Hepatic stellate cell (primary cell): ENCODE data around the gene SCG3.

Source experiments
- DNase-seq: peaks from one replicate; pipeline ENCODE4 v3.0.0; 2011; ENCODE audit warnings: low spot score

The SCG3 gene

GRCh38 chr15:51727141-51727897, 46.0 kb downstream of the SCG3 start:
- DNase-seq: peak; percentile 38

GRCh38 chr15:51731549-51732267, 50.4 kb downstream of the SCG3 start:
- peak; percentile 69 for DNase-seq

DNA sequence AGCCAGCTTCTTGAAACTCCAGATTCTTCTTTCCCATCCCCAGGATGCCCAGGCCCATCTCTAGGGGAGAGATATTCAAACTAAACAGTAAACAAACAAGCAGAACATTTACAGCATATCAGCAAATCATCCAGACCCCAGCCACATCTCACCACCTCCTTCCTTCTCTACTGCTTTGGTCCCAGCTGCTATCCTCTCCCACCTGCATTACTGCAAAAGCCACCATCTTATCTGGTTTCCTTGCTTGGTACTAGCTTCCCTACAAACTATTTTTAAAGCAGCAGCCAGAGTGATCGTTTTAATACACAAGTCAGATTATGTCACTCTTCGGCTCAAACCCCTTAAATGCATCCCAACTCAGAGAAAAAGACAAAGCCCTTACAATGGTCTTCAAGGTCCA, 51.3 kb downstream of the SCG3 start:
- no peak for DNase-seq

- DNase-seq: no peak
Measured at GRCh38 chr15:51735228-51736010, 54.1 kb downstream of the SCG3 start.

DNA sequence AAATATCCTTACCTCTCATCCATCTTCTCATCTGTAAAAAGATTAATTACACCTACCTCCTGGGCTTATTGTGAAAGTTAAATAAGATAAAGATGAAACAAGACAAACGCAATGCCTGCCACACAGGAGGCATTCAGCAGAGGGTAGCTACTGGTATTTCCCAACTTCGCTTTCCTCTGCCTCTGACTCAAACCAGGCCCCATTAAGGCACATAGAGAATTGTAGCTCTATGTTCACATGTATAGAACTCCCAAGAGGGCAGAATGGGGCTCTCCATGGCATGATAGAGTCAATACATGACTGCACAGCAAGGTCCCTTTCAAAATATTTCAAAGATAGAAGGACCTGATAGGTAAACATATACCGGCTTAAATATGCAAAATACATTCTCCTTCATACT, 54.8 kb downstream of the SCG3 start:
- no peak for DNase-seq

- DNase-seq: peak; percentile 31
Measured at GRCh38 chr15:51736751-51737521, 55.6 kb downstream of the SCG3 start.

GRCh38 chr15:51737522-51738305, 56.4 kb downstream of the SCG3 start, which contains the start of gene LYSMD2:
LYSMD2 (minus strand) TSS chr15:51737655; CDS start chr15:51737622, 33 bp downstream.
- DNase-seq: peak; percentile 47

DNA sequence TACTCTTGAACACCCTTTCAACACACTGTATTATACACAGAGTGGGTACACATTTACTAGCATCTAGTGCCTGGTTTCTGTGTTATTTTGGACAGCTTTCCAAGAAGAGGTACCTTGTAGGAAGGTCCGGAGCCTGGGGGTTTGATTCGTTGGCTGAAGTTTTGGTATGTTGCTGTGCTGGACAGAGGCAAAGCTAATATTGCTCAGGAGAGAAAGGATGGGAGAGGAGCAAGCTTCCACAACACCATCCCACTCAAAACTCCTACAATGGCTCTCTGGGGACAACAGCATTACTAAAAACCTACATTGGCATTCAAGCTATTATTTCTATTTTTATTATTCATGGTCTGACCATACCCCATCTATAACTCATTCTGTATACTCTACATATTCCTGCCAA, 57.2 kb downstream of the SCG3 start:
- no peak for DNase-seq

GRCh38 chr15:51739061-51739712, 57.9 kb downstream of the SCG3 start:
- no peak for DNase-seq

- no peak for DNase-seq
Measured at GRCh38 chr15:51749307-51749706, 68.0 kb downstream of the SCG3 start.

DNA sequence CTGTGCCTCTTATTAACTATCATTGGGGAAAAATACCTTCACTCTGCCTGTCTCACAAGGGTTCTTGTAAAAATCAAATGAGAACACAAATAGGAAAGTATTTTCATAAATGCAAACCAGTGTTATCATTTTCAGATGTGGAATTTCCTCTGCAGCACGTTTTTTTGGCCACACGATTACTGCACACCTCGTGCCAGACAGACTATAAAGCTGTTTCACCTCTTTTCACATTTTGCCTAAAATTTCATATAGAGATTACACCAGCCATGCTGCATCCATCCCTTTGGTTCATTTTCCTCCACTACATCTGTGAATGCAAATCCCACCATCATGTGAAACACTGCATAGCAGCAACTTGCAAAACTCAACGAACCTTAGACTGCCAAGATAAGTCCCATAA, 68.9 kb downstream of the SCG3 start:
- DNase-seq: no peak

DNA sequence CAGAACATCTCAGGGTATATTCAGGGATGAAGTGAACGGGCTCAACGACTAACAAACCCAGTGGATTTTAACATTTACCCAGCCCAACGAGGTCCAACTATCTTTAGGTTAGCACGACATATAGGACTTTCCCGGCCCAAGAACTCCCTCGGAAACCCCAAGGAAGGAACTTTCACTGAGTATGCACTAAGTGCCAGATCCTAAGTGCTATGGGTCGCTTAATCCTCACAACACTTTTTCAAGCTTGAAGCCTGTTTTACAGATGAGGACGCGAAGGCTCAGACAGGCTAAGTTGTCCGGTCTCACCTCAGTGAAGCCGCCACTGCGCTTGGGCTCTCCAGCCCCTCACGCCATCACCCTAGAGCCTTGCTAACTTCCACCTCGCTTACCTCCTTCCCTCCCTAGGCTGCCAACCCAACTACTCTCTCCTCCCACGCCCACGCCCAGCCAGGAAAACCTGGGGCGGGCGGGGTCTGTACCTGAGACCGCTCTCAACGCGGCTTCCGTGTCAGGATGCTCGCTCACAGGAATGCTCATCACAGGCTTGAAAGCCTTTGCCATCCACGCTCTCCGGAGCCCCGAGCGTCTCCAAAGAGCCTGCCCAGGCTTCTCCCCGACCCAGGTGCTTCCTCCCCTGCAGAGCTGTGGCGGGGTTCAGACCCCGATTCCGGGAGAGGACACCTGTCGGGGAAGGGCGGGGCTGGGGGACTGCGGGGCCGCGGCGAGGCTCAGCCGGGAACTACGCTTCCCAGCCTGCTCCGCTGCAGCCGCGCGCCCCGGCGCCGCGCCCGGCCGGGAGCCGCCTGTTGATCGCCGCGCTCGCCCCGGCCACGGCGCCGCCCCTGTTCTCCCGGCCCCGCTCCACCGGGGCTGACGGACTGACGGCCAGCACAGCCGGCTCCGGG, 69.7 kb downstream of the SCG3 start, which contains the start of gene TMOD2:
Gene TMOD2 (plus strand): TSS at position 806 of the 905 bp plus-strand sequence. CDS start 14,845 bp downstream, outside the sequence.
- DNase-seq: peak; percentile 37

DNA sequence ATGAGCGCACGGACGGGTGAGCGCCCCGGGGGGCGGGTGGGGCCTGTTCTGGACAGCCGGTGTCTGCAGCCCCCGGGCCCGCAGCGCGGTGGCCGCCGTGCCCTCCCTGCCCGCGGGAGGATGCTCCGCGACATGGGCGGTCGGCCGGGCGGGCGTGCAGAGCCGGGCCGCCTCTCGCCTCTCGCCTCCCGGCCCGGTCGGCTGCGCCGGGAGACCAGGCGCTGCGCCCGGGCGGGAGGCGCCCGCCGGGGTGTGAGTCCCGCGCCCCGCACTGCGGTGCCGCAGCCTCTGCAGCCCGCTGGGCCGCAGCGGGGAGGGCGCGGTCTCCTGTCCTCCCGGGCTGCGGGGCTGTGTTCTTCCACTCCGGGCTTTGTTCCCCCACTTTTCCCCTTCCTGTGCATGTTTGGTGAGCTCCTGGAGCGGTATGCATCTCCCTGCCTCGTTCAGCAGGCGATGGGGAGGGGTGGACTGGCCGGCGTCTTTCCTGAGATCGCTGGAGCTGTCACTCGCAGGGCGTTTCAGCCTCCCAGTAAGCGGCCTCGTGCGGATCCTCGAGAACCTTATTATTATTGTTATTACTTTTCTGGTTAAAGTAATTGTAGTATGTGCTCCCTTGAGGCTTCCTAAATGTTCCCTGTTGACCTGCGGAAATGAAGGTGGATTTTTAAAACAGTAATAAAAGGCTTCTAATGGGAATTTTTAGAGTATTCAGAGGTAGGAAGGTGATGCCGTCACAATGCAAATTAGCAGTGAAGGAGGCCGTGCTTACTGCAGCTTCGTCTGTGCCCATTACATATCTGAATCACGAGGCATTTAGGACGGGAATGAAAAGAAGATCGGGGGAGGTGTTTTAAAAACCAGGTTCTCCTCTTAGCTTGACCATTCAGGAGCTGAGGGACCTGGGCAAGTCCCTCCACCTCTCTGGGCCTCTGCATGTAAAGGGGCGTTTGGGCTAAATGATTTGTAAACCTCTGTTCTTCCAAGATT, 70.7 kb downstream of the SCG3 start:
- DNase-seq: peak; percentile 46

GRCh38 chr15:51752888-51753287, 71.6 kb downstream of the SCG3 start:
- DNase-seq: no peak

GRCh38 chr15:51754267-51754666, 73.0 kb downstream of the SCG3 start:
- DNase-seq: no peak

GRCh38 chr15:51755790-51756189, 74.5 kb downstream of the SCG3 start:
- DNase-seq: no peak

DNA sequence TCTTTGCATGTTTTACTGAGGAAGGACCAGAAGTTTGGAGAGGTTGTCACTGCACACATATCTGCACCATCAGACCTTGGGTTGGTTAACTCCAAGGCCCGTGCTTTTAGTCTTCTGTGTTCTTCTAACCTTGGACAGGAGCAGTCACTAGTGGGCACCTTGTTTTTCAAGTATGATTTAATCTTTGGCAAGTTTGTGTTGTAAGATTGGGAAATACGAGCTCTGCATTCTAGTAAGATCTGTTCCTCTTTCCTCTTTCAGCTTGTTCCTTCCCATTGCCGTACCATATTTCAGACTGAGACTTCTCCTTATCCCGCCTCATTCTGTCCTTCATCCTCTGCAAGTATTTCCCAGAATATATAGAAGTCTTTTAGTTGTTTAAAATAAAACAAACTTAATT, 75.2 kb downstream of the SCG3 start:
- no peak for DNase-seq

DNA sequence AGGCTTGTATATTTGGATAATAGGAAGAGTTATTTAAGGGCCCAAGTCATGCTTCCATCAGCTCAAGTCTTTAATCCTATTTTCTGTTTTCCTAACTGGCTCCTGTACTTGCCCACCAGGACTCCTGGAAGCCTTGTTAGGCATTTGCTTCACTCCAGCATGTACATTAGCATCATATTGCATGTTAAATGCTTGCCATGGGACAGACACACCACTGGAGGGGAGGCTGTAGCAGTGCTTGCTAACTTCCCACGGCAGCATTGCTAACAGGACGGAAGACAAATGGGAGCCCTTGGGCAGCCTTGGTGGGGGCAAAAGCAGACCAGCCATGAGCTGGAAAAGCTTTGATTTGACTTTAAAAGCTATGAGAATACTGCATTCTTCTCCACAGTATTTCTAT, 76.1 kb downstream of the SCG3 start:
- no peak for DNase-seq
